ENCODE results near the gene SNRK. TPM values are rescaled to one million over a fixed set of nuclear protein-coding genes. Genes with fewer than 3 reads are reported as not detected.

SNRK gene
- polyA plus RNA-seq, 1 donor = 39.6 TPM

GRCh38 chr3:43273416-43273815 lies 12.9 kb upstream of the SNRK start:
- peak; percentile 34 for DNase-seq

- no peak for DNase-seq
Measured at GRCh38 chr3:43279082-43279481, 7.3 kb upstream of the SNRK start.

- DNase-seq = no peak
Measured at GRCh38 chr3:43279532-43279931, 6.8 kb upstream of the SNRK start.

- no peak for DNase-seq
Measured at GRCh38 chr3:43281020-43281419, 5.3 kb upstream of the SNRK start.

GRCh38 chr3:43284171-43284570 lies 2.2 kb upstream of the SNRK start:
- DNase-seq = no peak

GRCh38 chr3:43285644-43286043 lies 696 bp upstream of the SNRK start:
- DNase-seq = no peak

- no peak for DNase-seq
Measured at GRCh38 chr3:43286841-43287499, 630 bp downstream of the SNRK start.

- no peak for DNase-seq
Measured at GRCh38 chr3:43287500-43287873, 1.1 kb downstream of the SNRK start.

GRCh38 chr3:43288366-43288765 lies 2.0 kb downstream of the SNRK start:
- no peak for DNase-seq

- no peak for DNase-seq
Measured at GRCh38 chr3:43288850-43289249, 2.5 kb downstream of the SNRK start.

- DNase-seq = no peak
Measured at GRCh38 chr3:43289401-43289800, 3.1 kb downstream of the SNRK start.

GRCh38 chr3:43289841-43290470 lies 3.6 kb downstream of the SNRK start:
- no peak for DNase-seq

GRCh38 chr3:43290956-43291355 lies 4.6 kb downstream of the SNRK start:
- no peak for DNase-seq

GRCh38 chr3:43291546-43291945 lies 5.2 kb downstream of the SNRK start:
- DNase-seq = no peak

GRCh38 chr3:43294975-43295374 lies 8.6 kb downstream of the SNRK start:
- no peak for DNase-seq

GRCh38 chr3:43296565-43296964 lies 10.2 kb downstream of the SNRK start:
- DNase-seq = no peak

- DNase-seq = no peak
Measured at GRCh38 chr3:43298292-43298691, 12.0 kb downstream of the SNRK start.

GRCh38 chr3:43298761-43299160 lies 12.4 kb downstream of the SNRK start:
- DNase-seq = no peak

- no peak for DNase-seq
Measured at GRCh38 chr3:43302116-43302880, 16.0 kb downstream of the SNRK start.

- DNase-seq = no peak
Measured at GRCh38 chr3:43304126-43304525, 17.8 kb downstream of the SNRK start.

- DNase-seq = no peak
Measured at GRCh38 chr3:43307226-43307625, 20.9 kb downstream of the SNRK start.

- DNase-seq = no peak
Measured at GRCh38 chr3:43307649-43308048, 21.3 kb downstream of the SNRK start.

GRCh38 chr3:43309372-43310305 lies 23.3 kb downstream of the SNRK start:
- DNase-seq = no peak

Measured in hindlimb muscle (tissue), 1 donor.